Stimulated activated CD4-positive, alpha-beta T cell treated with anti-CD3 and anti-CD28 coated beads, Interleukin-2, amount 100 ng/mL, for 4 hours (primary cell): ENCODE data around the gene PLA2G6.

Experiments used
- DNase-seq: peaks from one replicate; pipeline ENCODE4 v3.0.0-alpha.2; 2020; ENCODE audit warnings: low read depth

The PLA2G6 gene

GRCh38 chr22:38110863-38111852, 70.5 kb downstream of the PLA2G6 start:
- DNase-seq, result no peak

- DNase-seq, result no peak
These were observed 71.4 kb downstream of the PLA2G6 start, which contains the start of gene BAIAP2L2 for GRCh38 chr22:38110008-38110862. BAIAP2L2 (minus strand) TSS chr22:38110684; CDS start chr22:38110525, 159 bp downstream.

- no peak for DNase-seq
These were observed 72.1 kb downstream of the PLA2G6 start for GRCh38 chr22:38109371-38110001.

DNA sequence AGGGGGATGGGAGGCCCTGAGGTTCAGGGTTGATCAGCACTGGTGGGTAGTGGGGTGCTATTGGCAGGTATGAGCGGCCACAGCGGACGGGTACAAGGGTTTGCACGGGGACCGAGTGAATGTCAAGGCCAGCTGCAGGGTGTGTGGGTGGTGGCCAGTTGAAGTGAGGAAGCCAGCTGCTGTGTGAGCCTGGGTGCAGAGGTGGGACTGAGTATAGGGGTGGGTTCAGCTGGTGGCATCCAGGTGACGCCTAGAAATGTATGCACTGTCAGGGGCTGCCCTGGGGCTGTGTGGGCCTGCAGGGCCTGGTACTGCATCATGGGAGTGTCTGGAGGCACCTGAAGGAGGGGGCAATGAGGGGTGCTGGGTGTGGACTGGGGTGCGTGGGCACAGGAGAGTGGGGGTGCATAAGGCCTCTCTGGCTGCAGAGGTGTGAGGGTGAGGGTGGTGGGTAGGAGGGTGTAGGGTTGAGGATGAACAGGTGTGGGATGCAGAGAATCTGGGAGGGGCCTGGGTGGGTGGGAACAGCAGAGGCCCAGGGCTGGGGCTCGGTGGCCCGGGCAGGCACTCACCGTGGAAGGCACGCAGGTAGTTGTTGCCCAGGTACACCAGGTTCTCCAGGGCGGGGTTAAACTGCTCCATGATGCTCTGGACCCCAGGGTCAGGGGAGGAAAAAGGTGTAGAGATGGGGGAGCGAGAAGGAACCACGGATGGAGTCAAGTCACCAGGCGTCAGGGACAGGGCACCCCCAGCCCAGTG, 72.9 kb downstream of the PLA2G6 start:
- DNase-seq, result no peak

- DNase-seq, result no peak
These were observed 73.7 kb downstream of the PLA2G6 start for GRCh38 chr22:38107692-38108515.

- no peak for DNase-seq
These were observed 74.6 kb downstream of the PLA2G6 start for GRCh38 chr22:38106814-38107578.

GRCh38 chr22:38104084-38104483, 77.5 kb downstream of the PLA2G6 start:
- no peak for DNase-seq

DNA sequence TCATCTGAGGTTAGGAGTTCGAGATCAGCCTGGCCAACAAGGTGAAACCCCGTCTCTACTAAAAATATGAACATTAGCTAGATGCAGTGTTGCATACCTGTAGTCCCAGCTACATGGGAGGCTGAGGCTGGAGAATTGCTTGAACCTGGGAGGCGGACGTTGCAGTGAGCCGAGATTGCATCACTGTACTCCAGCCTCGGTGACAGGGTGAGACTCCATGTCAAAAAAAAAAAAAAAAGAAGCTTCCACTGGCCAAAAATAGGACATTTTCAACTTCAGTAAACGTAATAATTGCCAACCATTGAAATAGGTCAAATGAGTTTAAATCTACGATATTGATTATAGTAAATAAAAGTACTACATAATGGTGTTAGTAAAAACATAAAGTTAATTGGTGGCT, 78.0 kb downstream of the PLA2G6 start:
- no peak for DNase-seq

DNA sequence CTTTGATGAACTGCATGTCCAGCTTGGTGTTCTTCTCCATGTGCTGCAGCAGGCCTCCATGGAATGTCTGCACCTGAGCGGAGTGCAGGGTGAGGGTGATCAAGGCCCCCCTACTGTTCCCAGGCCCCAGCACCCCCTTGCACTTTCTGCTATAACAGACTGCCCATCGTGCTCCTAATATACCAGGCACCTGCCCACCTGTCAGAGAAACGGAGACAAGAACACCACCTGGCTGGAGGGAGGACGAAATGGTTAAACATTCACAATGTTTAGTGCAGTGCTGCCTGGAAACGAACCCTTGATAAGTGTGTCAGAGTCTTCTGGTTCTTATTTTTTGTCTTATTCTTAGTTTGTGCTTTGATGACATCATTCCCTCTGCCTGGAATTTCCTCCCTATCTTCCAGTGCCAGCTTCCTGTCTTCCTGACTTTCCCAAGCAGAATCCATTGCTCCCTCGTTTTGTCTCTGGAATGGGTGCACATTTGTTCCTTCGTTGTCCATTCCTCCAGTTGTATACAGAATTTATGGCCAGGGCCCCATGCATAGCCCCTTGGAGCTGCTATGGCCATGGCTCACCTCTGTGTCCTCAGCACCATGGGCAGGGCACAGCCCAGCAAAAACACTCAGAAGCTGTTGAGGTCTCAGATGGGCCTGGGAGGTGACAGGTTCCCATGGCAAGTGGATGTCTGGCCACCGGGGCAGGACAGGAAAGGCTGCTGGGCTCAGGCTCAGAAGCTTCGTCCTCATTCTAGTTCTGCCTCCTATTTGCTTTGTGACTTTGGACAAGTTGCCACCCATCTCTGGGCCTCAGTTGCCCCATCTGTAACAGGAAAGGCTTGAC, 83.0 kb downstream of the PLA2G6 start:
- DNase-seq, result no peak

GRCh38 chr22:38097557-38098409, 83.8 kb downstream of the PLA2G6 start:
- no peak for DNase-seq

DNA sequence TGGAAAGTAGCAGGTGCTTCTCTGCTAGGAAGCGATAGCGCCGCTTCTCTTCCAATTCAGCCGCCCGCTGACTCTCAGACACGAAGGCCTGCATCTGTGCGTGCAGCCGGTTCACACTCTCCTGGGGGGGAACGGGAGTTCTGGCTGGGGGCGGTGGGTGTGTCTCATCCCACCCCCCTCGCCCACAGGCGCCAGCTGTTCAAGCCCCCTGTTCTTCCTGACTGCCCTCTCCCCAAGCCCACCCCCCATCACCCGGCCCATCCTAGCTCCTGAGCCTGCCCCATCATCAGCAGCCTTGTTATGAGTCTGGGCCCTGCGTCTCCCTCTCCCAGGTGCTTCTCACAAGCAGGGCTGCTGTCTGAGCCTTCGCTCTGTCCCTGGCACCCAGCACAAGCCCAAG, 84.6 kb downstream of the PLA2G6 start:
- no peak for DNase-seq

DNA sequence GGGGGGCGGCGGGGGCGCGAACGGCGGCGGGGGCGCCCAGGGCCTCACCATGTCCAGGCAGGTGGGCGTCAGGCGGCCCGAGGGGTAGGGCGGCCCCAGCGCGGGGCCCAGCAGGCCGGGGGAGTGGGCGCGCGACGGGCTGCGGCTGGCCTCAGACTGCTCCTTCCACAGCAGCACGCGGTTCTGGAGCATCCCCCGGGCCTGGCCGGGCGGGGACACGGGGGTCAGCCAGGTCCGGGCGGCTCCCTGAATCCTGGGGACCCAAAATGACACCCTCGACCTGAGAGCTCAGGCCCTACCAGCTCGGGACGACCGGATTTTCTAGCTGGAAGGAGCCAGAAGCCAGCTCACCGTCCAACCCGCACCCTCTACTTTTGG, 92.2 kb downstream of the PLA2G6 start:
- no peak for DNase-seq

- DNase-seq, result no peak
These were observed 92.8 kb downstream of the PLA2G6 start for GRCh38 chr22:38088629-38089473.

DNA sequence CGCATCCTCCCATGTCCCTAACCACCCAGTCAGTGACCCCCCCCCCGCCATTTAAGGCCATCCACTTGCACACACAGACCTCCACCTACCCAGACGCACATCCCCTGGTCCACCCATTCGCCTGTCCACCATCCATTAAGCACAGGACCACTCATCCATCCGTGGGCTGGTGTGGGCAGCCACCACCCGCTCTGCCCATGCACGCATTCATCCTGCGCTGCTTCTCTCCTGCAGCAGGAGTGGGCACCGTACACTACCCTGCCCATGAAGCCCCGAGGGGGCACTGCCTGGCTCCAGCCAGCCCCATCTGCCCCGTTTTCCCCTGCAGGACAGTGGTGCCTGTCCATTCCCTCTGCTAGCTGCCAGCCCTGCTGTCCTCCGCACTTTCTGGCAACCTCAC, 93.8 kb downstream of the PLA2G6 start:
- DNase-seq, result no peak

- DNase-seq, result no peak
These were observed 94.7 kb downstream of the PLA2G6 start for GRCh38 chr22:38086942-38087341.

DNA sequence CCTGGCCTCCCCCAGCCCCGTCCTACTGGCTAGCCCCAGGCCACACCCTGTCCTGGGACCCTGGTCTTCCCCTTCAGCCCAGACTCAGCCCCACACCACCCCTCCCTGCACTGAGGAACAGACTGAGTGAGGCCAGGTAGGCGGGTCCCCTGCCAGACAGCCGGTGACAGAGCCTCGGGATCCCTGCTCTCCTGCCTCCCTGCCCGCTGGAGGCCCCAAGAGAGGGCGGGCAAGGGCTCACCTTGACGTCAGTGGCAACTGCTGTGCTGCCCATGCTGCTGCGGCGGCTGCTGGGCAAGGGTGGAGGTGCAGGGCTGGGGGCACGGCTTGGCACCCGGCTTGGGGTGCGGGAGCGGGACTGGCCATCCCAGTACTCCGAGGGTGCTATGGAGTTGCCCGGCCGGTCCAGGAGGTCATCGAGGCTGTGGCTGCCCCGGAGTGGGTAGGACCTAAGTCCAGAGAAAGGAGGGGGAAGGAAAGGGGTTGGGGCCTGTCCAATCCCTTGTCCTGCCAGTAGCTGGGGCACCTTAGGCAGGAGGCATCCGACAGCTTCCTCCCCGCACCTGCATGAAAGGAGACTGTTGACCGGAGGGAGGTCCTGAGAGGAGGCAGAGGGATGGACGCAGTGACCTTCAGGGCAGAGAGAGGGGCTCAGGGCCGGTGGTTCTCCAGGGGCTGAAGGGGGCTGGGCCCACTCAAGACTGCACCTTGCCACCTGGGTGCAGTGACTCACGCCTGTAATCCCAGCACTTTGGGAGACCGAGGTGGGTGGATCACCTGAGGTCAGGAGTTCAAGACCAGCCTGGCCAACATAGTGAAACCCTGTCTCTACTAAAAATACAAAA, 95.4 kb downstream of the PLA2G6 start:
- DNase-seq, result no peak
